ENCODE results near the gene NOMO2. TPM values are rescaled to one million over a fixed set of nuclear protein-coding genes. Genes with fewer than 3 reads are reported as not detected.
"Not testable (repeated sequence)": the region's sequence is repeated elsewhere in the genome, so short reads cannot be mapped to it uniquely, and the experiment has no call there.

The NOMO2 gene
- total RNA-seq, 2 donors from 2014 or later, result 163 to 238 TPM

DNA sequence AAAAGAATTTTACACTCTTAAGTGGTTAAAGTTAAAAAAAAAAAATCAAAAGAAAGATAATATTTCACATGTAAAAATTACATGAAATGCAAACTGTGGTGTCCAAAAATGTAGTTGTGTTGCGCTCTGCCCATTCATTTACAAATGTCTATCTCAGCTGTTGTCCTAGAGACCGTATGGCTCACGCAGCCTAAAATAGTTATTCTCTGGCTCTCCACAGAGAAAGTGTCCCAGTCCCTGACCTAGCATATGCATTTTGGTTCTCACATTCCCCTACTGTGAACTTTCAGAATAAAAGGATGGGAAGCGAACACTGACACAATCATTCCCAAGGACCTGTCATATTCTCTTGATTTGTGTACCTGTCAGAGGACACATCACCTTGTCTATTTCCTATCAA lies 27.6 kb downstream of the NOMO2 start:
- intact Hi-C loops (cut with DNase I); DNase-seq: not testable (repeated sequence)
- ATAC-seq, result peak in 1 of 2 donors; percentile 57

DNA sequence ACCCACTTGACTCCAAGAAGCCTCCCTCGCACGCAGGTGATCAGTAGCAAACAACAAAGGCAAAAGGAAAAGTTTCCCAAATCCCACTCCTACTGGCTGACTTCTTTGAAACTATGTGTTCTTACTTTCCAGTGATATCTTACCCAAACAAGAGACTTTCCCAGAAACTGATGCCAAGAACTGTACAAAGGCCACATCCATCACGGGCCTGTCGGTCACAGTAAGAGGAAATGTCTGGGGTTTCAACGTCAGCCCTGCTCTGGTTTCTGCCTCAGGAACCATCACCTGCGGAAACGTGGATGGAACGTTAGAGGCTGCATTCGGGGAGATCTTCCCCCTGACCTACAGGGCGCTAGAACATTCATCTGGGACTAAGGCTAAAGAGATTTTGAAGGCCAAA lies 30.6 kb downstream of the NOMO2 start:
- DNase-seq; intact Hi-C loops (cut with DNase I): not testable (repeated sequence)
- peak in 1 of 2 donors; percentile 8 for ATAC-seq

DNA sequence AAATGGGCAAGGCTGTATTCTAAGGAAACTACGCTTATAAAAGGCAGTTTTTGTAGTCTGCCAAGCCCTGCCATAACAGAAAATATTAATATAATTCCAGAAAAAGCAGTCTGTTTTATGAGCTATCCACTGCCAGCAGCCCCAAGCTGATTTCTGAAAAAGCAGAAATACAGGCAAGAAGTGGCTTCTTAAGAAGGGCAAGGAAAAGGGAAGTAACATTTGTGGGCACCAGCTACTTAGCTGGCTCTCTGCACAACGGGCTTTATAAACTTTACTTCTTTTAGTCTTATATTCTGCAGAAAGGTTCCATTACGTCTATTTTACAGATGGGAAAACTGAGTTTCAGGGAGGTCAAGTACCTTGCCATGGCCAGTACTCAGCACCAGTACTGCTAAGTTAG lies 31.6 kb downstream of the NOMO2 start:
- ATAC-seq, result not testable (repeated sequence)

DNA sequence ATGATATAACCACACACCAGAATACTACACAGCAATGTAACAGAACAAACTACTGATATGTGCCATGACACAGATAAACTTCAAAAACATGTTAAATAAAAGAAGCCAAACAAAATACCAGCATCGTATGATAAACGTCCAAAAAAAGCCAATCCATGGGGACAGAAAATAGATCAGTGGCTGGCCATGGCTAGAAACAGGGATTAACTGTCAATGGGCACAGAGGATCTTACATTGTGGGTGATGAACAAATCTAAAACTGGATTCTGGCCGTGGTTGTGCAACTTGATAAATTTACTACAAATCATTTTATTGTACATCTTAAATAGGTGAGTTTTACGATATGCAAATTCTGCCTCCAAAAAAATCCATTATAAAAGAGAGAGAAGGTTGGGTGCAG lies 35.4 kb downstream of the NOMO2 start:
- intact Hi-C loops (cut with DNase I); DNase-seq; ATAC-seq: not testable (repeated sequence)

More for the DNA sequence above, 31.6 kb downstream of the NOMO2 start:
- intact Hi-C loops (cut with DNase I); DNase-seq: not testable (repeated sequence)

DNA sequence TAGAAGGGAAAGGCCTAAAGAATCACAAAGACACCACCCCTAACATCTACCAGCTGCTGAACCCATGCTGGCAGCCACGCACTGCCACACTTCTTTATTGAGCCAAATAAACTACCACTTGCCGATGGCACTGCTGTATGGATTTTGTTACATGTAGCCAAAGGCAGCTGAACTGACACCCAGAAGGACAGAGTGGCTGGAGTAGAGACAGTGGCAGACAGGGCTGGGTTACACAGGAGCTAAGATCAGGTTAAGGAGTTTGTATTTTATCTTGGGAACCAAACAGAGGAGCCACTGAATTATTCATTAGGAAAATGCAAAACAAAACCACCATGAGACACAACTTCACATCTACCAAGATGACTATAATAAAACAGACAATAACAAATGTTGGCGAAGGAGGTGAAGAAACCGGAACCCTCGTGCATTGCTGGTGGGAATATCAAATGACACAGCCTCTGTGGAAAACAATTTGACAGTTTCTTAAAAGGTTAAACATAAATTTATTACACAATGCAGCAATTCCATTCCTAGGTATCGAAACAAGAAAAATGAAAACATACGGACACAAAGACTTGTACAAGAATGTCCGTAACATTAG lies 35.9 kb downstream of the NOMO2 start:
- DNase-seq; ATAC-seq; intact Hi-C loops (cut with DNase I): not testable (repeated sequence)

DNA sequence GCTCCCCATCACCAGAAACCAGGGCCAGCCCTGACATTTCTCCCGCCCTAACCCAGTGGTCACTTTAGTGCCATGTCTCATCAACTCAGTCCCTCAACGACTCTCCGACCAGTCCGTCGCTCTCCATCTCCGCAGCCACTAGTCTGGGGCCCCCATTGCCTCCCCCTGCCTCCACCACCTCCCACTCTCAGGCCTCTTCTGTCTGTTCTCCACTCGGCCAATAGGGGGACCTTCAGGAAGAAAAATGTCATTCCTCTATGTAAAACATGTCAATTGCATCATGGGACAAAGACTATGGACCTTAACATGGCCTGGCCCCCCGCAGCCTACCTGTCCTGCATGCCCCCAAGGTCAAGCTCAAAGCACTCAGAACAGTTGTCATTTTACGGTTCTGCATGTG lies 39.3 kb downstream of the NOMO2 start:
- intact Hi-C loops (cut with DNase I); DNase-seq; ATAC-seq: not testable (repeated sequence)

DNA sequence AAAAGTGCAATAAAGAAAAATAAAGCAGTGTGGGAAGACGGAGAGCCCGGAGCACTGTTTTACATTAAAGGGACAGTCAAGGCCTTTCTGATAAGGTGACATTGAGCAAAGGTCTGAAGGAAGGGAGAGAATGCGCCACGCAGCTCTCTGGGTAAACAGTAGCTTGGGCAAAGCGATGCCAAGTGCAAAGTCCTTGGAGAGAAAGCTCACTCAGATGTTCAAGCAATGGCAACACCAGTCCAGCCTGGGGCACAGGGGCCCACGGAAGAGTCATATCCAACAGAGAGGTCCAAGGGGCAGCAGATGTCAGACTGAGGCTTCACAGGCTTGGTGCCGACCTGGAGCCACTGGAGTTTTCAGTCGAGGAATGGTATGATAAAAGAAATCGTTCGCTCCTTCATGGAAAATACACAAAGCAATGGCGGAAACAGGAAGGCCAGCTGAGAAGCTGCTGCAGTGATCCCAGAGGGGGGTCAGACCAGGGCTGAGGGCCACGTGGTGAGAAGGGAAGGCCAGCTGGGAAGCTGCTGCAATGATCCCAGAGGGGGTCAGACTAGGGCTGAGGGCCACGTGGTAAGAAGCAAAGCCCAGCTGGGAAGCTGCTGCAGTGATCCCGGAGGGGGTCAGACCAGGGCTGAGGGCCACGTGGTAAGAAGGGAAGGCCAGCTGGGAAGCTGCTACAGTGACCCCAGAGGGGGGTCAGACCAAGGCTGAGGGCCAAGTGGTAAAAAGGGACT lies 40.3 kb downstream of the NOMO2 start:
- intact Hi-C loops (cut with DNase I); DNase-seq: not testable (repeated sequence)
- ATAC-seq, result peak; percentile 54 to 84

DNA sequence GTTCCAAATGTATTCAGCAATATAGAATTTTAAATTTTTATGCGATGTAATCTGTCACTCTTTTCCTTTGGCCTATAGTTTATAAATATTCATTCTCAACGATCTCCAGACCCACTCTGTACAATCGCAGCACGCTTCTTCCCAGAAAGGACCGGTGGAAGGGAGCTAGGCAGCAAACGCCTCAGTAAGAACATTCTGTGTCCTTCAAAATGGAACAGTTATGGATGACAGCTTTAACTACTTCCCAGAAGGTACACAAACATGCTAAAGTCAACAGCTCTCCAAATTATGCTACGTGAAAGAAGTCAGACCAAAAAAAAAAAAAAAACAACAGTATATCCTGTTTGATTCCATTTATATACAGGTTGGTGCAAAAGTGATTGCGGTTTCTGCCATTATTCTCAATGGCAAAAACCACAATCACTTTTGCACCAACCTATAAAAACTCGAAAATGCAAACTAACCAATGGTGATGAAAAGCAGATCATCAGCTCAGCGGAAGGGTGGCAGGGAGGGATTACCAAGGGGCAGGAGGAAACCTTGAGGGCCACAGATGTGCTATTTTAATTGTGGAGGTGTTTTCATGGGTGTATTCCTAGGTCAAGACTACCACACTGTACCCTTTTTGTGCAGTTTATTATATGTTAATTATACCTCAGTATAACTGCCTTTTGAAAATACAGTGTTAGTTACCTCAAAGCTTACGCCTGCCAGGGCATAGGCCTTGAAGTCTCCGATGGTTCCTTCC lies 43.2 kb downstream of the NOMO2 start:
- intact Hi-C loops (cut with DNase I); DNase-seq; ATAC-seq: not testable (repeated sequence)

DNA sequence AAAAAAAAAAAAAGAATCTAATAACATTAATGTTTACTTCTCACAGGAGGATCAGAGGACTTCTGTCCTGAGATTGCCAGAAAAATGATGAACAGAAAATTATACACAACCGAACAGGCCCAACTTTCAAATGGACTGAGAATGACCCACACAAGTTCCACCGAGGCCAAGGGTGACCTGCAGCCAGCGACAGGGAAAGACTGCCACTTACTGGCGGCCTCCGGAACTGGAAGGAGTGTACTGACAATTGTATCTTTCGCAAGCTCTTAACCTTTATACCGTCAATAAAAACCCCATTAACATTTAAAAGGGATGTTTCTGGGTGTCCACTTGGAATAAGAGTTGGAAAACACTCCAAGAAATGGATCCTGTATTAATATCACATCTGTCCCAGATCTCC lies 63.5 kb downstream of the NOMO2 start:
- intact Hi-C loops (cut with DNase I); DNase-seq: not testable (repeated sequence)
- peak; percentile 49 to 68 for ATAC-seq

DNA sequence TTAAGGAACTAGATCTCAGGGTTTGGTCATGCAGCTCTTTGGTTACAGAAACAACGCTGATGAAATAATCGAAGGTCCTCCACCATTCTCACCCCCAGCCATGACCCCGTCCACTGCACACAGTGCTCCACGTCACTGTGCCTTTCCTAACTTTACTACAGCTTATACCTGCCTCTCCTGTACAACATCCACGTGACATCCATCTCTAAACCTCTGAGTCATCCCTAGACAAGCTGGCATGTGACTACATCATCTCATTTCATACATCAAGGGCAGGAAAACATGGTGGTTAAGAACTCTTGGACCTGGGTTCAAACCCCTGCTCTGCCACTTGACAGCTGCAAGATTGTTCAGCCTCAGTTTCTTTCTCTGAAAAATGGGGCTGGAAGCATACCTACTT lies 64.9 kb downstream of the NOMO2 start:
- ATAC-seq; intact Hi-C loops (cut with DNase I): not testable (repeated sequence)

DNA sequence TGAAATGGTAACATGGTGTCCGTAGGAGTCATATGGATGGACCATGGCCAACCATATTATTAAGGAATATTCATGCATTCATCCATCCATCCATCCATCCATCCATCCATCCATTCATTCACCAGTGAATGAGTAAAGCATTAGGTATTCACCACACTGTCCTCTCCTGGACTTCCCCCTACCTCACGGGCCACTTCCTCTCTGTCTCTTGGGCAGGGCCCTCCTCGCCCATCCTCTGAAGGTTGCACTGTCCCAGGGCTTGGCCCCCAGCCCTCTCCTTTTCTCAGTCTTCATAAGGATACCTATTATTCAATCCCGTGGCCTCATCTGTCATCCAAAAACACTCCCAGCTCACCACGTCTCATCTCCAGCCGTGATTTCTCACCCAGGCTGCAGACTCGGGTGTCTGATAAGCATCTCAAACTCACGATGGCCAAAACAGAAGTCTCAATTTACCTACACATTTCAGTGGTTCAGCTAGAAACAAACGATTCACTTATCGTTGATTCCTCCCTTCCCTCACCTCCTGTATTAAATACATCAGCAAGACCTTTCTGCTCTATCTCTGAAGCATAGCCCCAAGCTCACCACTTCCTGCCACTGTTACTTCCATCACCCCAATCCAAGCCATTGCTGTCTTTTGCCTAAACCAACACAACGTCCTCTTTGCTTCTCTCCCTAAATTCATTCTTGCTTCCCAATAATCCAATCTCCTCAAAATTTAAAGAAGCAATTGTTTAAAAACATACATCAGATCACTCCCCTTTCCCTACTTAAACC lies 69.6 kb downstream of the NOMO2 start:
- DNase-seq; intact Hi-C loops (cut with DNase I); ATAC-seq: not testable (repeated sequence)

More for the DNA sequence above, 64.9 kb downstream of the NOMO2 start:
- DNase-seq, result not testable (repeated sequence)

DNA sequence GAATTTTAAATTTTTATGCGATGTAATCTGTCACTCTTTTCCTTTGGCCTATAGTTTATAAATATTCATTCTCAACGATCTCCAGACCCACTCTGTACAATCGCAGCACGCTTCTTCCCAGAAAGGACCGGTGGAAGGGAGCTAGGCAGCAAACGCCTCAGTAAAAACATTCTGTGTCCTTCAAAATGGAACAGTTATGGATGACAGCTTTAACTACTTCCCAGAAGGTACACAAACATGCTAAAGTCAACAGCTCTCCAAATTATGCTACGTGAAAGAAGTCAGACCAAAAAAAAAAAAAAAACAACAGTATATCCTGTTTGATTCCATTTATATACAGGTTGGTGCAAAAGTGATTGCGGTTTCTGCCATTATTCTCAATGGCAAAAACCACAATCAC lies 125.9 kb downstream of the NOMO2 start:
- not testable (repeated sequence) for ATAC-seq, DNase-seq

DNA sequence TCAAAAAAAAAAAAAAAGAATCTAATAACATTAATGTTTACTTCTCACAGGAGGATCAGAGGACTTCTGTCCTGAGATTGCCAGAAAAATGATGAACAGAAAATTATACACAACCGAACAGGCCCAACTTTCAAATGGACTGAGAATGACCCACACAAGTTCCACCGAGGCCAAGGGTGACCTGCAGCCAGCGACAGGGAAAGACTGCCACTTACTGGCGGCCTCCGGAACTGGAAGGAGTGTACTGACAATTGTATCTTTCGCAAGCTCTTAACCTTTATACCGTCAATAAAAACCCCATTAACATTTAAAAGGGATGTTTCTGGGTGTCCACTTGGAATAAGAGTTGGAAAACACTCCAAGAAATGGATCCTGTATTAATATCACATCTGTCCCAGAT lies 146.1 kb downstream of the NOMO2 start:
- DNase-seq; intact Hi-C loops (cut with DNase I): not testable (repeated sequence)
- peak; percentile 58 to 62 for ATAC-seq

More for the DNA sequence above, 125.9 kb downstream of the NOMO2 start:
- intact Hi-C loops (cut with DNase I), result not testable (repeated sequence)

DNA sequence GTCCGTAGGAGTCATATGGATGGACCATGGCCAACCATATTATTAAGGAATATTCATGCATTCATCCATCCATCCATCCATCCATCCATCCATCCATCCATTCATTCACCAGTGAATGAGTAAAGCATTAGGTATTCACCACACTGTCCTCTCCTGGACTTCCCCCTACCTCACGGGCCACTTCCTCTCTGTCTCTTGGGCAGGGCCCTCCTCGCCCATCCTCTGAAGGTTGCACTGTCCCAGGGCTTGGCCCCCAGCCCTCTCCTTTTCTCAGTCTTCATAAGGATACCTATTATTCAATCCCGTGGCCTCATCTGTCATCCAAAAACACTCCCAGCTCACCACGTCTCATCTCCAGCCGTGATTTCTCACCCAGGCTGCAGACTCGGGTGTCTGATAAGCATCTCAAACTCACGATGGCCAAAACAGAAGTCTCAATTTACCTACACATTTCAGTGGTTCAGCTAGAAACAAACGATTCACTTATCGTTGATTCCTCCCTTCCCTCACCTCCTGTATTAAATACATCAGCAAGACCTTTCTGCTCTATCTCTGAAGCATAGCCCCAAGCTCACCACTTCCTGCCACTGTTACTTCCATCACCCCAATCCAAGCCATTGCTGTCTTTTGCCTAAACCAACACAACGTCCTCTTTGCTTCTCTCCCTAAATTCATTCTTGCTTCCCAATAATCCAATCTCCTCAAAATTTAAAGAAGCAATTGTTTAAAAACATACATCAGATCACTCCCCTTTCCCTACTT lies 152.2 kb downstream of the NOMO2 start:
- intact Hi-C loops (cut with DNase I); ATAC-seq; DNase-seq: not testable (repeated sequence)

DNA sequence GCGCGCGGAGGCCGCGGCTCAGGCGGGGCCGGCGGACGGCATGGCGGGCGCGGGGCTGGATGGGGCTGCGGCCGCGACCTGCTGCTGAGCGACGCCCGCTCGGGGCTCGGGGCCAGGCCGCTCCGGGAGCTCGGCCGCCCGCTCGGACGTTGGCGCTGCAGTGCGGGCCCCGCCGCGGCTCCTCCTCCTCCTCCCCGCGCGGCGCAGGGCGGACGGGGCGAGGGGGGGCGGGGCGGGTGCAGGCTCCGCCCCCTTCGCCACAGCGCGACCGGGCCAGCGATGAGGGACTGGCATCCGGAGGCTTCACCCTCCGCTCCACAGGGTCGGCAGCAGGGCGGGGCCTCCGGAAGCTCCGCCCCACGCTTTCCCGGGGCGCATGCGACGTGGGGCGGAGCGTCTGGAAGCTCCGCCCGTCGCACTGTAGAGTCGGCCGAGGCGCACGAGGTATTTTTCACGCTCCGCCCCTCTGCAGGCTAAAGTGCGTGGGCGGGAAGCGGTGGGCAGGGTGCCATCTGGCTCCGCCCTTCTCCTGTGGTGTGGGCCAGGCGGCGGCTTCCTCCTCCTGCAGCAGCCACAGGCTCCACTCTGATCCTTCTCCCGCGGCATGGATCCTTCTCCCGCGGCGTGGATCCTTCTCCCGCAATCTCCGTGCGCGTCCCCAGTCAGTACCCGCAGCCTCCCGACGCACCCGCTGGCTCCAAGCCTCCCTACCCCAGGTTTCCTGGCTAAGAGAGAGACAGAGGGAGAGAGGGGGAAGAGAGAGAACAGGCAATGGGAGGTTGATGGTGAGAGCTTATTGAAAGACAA lies 159.8 kb downstream of the NOMO2 start:
- peak; percentile 90 to 93 for ATAC-seq
- intact Hi-C loops (cut with DNase I); DNase-seq: not testable (repeated sequence)

DNA sequence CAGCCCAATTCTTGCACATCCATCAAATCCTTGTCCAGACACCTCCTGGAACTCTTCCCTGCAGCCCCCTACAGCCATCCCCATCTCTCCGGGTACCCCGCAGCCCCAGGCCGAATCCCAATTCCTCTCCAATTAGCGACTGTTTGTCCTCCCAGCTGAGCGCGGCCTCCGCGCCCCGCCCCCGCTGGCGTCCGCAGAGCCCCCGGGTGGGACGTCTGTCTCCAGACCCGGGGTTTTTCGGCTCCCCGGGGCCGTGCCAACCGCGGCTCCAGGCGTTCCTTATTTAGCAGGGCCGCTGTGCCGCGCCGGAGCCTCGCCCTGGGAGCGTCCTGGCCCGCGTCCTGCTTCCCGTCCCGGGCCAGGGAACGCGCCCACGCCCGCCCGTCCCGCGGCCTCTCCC lies 160.7 kb downstream of the NOMO2 start:
- ATAC-seq; intact Hi-C loops (cut with DNase I): not testable (repeated sequence)
- DNase-seq, result peak; percentile 35

DNA sequence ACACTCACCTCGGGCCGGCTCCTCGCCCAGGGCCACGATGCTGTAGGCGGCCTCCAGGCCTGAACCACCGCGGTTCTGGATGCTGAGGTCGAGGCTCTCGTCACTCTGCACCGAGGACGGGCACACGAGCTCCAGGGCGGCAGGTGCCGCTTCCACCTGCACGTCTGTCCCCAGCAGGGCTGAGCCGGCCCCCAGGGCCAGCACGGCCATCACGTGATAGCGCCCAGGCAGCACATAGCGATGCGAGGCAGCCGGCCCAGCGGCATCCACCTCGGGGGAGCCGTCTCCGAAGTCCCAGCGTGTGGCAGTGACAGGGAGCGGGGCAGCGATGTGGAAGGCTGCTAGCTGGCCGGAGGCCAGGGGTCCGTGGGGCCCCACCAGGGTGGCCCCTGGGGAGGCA lies 167.5 kb downstream of the NOMO2 start:
- ATAC-seq; intact Hi-C loops (cut with DNase I): not testable (repeated sequence)
- peak; percentile 9 for DNase-seq
